SU-DHL-6 (cell line): ENCODE results near the gene MMP20.

Experiments
- EZH2phosphoT487 ChIP-seq: fragments of 200-600 bp; sonication (generic), shearing (Covaris generic); conservative IDR thresholded peaks from 2 replicates; pipeline ENCODE4 v1.6.1; 2018; ENCODE audit warnings: mild to moderate bottlenecking, antibody characterized with exemption, low read length, moderate library complexity, mixed read lengths
- TF ChIP-seq, protein P1 (sequence below): fragments of 200-600 bp; sonication (generic); IDR thresholded peaks from one replicate; pipeline ENCODE4 v1.5.1; 2017; ENCODE audit warnings: antibody characterized with exemption, mild to moderate bottlenecking, low read length, moderate library complexity; ENCODE audit not compliant: insufficient read depth, poor library complexity, severe bottlenecking

- TF ChIP-seq, protein P1, sequence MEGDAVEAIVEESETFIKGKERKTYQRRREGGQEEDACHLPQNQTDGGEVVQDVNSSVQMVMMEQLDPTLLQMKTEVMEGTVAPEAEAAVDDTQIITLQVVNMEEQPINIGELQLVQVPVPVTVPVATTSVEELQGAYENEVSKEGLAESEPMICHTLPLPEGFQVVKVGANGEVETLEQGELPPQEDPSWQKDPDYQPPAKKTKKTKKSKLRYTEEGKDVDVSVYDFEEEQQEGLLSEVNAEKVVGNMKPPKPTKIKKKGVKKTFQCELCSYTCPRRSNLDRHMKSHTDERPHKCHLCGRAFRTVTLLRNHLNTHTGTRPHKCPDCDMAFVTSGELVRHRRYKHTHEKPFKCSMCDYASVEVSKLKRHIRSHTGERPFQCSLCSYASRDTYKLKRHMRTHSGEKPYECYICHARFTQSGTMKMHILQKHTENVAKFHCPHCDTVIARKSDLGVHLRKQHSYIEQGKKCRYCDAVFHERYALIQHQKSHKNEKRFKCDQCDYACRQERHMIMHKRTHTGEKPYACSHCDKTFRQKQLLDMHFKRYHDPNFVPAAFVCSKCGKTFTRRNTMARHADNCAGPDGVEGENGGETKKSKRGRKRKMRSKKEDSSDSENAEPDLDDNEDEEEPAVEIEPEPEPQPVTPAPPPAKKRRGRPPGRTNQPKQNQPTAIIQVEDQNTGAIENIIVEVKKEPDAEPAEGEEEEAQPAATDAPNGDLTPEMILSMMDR = no peak
- no peak for TF ChIP-seq EZH2phosphoT487
Observed at GRCh38 chr11:102528618-102529017, 96.5 kb downstream of the MMP20 start.
